Measurements from ENCODE around the gene RHBDD1. TPM values are rescaled to one million over a fixed set of nuclear protein-coding genes. Genes with fewer than 3 reads are reported as not detected.

Gene RHBDD1, protein sequence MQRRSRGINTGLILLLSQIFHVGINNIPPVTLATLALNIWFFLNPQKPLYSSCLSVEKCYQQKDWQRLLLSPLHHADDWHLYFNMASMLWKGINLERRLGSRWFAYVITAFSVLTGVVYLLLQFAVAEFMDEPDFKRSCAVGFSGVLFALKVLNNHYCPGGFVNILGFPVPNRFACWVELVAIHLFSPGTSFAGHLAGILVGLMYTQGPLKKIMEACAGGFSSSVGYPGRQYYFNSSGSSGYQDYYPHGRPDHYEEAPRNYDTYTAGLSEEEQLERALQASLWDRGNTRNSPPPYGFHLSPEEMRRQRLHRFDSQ
- 31.9 TPM for total RNA-seq
- long read RNA-seq, full-length matches to known transcripts, result 11 of 20 reads
- long read RNA-seq, partial matches to known transcripts, result 1 of 20 reads
- long read RNA-seq, other reads (novel, unspliced or antisense), result 8 of 20 reads

DNA sequence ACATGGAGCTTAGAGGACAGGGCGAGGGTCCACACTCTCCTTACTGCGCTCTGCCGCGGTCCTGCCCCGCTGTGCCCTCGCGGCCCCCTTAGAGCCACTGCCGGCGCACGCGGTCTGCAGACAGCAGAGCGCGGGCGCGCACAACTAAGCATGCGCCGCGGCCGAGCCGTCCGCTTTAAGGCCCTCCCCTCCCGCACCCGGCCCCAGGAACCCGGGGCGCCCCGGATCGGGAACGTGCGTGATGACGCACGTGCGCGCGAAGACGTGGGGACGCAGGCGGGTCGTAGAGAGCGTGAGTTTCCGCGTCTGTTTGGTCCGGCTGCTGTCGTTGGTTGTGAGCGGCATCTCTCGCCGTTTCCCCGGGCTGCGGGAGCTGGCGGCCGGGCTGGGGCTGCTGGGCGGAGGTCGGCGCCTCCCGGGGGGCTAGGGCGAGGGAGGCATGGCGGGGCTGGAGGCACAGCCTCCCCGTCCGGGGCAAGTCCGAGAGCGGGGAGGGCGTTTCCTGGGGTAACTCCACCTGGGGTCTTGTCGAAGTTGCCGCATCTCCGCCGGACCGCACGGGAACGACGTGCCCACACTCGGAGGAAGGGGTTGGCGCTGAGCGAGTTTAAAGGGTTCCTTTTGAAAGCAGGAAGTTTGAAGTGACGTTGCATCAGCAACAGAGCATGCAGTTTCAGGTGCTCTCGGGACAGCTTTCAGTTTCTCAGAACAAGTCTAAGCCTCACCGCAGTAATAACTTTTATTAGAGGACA is at the start of gene RHBDD1:
Gene RHBDD1 (plus strand): TSS at position 259 of the 752 bp plus-strand sequence. CDS start 28,640 bp downstream, outside the sequence.
- DNase-seq (ENCODE audit: low spot score), result peak; percentile 98

DNA sequence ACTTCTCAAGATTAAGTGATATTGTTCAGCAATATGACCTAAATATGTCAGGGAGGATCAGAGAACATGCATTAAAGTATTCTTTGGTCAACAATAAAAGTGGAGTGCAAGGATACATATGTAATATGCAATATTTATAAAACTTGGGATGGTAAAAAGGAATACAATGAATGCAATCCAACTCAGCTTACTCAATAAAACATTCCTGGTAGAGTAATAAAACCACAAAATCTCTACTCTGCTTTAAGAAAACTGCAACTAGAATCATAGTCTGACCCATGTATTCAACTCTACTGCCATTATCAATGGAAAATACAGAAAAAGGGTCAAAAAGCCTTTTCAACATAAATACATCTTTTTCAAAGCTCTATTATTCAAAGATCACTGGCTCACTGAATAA is 47.8 kb upstream of the RHBDD1 start:
- DNase-seq (ENCODE audit: low spot score), result no peak

DNA sequence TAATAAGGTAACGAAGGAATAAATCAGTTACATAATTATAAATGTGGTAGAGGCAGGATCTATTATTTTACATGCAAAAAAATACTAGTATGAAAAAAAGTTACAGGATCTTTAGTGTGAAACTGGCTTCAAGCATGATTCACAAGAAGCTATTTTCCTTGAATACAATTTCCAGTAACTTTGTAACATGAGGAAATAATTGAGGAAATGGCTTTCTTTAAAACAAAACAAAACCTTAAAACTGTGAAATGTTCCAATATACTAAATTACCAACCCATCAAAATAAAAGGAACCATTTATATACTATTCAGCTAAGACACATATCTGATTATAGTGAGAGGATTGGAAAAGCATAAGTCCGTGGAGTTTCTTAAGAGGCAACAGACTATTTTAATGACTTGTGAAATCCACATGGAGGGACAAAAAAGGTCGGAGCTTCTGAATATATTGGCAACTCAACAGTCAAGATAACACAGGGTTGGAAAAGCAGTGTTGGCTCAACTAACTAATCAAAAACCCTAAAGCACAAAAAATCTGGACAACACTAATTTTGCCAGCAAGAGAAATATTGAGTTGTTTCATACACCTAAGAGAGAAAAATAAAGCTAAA is 46.9 kb upstream of the RHBDD1 start:
- no peak for DNase-seq (ENCODE audit: low spot score)

DNA sequence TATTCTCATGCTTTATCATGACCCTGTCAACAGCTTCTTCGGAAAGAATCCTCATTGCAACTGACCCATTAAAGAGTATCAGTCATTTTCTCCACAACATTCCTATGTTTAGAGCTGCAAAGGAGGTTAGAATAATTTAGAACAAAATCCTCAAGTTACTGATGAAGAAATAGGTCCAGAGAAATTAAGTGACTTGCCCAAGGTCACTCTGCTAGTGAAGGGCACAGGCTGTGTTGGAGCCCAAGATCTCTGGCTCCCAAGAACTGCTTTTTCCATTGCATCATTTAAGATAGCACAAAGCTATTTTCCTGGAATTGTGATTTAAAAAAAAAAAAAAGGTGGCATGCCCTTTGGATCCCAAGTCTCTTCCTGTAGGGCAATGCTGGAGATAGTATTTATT is 45.8 kb upstream of the RHBDD1 start:
- DNase-seq (ENCODE audit: low spot score), result no peak

DNA sequence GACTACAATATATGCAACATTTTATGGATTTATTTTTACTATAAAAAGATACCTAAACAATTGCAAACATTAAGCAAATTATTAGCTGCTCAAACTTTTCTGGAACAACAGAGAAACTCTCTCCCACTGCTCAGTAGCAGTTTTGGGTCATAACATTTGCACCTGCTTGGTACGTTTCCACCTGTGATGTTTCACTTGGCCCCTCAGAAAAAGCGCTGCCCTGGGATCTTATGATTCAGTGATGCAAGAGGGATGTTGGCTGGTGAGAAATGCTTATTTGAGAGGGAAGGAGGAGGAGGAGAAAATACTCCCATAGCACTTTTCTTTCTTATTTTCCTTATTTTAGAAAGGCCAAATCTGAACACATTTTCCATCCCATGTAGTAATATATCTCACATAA is 45.4 kb upstream of the RHBDD1 start:
- DNase-seq (ENCODE audit: low spot score), result no peak

DNA sequence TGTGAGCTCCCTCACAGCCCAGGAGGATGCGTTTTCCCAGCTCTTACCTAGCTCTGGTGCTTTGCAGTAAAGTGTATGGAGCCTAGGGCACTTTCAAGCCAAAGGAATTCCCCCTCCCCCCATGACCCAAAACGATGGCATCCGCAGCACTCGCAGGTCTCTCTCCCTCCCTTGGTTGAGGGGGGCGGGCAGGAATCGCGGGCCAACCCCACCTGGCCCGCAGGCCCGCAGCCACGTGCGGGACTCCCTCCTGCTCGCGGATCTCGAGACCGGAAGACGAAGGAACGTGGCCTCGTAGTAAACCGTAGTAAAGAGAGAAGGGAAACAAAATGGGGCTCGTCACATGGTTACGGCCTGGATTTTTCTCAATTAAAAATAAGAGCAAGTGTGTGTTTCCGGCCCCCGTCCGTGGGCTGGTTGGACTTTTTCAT is 44.8 kb upstream of the RHBDD1 start:
- DNase-seq (ENCODE audit: low spot score), result no peak

DNA sequence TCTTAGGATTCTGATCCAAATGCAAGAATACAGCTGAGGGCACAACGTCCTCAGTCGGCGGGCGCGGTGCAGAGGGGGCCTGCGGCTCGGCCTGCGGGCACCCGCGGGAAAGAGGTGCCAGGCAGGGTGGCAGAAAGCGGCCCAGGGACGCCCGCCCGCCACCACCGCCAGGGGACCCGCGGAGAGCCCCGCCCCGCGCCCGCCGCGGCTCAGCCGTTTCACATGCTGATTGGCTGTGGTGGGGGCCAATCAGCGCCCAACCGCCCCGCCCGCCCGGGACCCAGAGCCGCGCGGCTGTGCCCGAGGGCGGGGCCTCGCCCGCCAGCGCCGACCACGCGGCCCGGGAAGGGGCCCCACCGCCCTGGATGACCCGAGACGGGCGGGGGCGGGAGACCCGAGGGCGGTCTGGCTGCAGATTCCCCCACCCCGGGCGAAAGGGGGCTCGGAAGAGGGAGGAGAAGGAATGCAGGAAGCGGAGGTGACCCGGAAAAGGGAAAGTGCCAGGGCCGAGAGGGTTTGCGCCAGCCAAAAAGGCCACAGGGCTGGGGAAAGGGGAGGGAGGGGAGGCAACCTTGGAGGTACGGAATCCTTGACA is 44.3 kb upstream of the RHBDD1 start:
- DNase-seq (ENCODE audit: low spot score), result peak; percentile 97

DNA sequence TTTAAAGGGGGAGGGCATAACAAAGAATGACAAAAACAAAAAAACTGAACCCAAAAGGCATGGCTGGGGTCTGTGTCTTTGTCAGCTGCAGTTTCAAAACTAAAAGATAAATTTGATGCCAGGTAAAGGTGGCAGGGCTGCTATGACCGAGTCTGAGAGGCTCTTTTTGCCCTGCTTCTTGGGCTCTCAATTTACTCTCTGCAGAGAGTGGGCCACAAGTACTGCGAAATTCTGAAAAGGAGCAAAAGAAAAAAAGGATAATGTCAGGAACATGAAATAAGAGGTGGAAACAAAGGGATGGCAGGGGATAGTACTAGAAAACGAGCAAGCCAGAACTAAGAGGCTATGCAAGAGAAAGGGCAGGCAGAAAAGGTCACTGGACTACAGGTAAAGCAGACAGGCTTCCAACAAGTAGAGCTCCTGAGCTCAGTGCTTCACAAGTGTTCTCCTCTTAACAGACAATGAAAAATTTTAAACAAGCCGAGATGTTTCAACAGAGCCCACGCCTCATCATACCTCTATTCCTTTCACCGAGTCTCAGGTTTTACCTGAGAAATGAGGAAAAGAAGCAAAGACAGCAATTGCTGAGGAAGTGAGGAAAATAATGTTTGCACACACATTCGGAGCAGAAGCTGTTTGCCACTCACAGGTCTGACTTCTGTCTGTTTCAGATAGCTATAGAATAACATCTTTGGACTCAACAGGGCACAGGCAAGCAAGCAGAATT is 43.5 kb upstream of the RHBDD1 start:
- DNase-seq (ENCODE audit: low spot score), result no peak

DNA sequence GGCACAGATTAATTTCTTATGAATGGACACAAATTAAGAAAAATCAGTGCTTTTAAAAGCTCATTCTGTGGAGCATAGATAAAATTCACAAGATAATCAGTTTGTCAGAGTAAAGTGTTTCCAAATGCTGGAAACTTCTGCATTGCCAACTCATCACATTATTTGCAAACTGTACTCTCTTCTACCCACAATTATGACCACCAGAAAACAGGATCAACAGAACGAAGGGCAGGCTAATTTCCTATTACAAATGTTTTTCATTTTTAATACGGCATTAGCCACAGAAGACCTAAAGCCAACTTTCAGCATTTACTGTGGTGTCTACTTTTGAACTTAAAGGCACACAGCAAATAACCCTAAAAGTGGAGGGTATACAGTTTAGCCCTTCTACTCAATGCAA is 42.2 kb upstream of the RHBDD1 start:
- DNase-seq (ENCODE audit: low spot score), result no peak

DNA sequence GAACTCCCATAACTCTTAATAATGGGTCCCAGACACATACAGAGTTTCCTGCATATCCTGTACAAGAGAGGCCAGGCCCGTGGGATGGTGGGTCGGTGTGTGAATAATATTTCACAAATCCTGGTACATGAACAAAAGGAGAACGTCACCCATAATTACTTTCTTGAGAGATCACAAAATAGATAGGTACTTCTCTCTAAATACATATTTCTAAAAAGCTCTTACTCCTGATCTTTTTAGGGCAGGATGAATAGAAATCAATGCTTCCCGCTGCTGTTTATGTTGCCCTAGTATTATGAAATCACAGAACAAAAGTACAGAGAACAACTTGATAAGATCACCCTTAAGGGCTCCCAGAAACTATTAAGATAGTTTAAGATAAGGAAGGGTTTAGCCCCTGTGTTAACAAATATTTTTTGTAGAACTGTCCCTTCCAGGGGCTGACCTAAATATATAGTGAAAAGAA is 41.6 kb upstream of the RHBDD1 start:
- no peak for DNase-seq (ENCODE audit: low spot score)

DNA sequence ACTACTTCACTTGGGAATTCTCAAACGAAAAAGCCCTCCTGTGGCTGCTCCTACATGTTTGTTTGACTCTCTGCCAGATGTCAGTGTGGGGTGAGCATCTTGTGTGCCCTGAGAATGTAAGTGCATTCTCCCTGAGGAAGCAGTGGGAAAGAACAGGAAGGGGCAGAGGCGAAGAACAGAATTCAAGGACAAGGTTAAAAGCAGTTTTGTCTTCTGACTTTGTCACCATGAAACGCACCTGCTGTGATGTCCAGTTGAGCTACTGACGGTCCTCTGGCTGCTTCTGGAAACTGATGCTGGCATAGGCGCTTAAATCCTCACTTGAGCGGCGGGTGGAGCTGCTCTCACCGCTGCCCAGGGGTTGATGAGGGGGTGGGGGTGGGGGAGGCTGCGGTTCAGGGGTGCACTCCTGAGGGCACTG is 41.1 kb upstream of the RHBDD1 start:
- DNase-seq (ENCODE audit: low spot score), result no peak

DNA sequence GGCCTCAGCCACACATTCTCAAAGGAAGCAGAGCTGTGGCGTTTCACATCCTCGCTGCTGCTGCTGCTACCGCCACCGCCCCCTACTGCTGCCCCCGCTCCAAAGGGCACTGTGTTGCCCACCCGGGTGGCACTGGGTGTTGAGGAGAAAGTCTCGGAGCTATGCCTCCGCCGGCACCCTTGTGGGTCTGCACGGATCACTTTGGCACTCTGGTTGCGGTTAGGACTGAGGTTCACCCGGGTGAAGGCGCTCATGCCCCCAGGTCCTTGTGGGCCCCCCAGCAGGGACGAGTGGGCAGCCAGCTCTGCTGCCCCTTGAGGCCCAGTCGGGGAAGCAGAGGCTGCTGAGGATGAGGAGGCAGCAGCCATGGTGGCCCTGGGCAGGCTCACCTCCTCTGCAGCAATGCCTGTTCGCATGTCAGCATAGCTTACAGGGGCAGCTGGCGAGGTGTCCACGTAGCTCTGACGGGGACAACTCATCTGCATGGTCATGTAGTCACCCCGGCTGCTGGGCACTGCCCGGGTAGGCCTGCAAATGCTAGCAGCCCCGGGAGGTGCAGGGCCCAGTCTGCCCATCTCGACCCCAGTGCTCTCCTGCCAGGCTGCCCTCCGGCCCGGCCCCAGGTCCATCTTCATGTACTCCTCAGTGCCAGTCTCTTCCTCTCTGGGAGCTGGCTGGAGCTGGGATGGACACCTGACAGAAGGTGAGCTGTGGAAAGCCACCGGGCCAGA is 40.4 kb upstream of the RHBDD1 start:
- DNase-seq (ENCODE audit: low spot score), result peak; percentile 89

DNA sequence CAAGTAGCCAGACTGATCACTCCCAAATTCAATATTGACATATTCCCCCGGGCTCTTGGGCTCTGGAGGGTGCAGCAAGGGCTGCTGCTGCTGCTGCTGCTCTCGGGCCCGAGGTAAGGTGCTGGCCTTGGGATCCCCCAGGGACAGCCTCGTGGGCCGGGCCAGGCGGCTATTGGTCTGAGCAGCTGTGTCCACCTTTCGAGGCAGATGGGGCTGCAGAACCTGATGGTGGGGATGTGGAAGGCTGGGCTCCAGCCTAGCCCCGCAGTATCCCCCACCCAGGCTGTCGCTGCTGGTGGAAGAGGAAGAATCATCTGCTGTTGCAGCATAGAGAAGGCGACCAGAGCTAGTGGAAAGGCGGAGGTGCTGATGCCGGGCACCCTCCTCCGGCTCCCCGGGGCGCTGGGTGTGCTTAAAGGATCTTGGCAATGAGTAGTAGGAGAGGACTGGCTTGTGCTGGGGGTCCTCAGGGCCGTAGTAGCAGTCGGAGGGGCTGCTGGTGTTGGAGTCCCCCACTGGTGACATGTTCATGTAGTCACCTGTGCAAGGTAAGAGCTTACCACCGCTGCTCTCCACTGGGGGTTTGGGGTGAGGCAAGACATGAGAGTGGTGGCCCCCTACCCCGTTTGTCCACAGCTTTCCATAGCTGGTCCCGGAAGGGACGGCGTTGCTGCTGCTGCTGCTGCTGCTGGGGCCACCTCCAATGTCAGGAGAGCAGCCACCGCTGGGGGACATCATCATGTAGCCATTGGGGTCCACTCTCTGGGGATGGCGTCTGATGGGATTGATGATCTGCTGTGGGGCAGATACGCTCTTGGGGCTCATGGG is 39.6 kb upstream of the RHBDD1 start:
- no peak for DNase-seq (ENCODE audit: low spot score)

DNA sequence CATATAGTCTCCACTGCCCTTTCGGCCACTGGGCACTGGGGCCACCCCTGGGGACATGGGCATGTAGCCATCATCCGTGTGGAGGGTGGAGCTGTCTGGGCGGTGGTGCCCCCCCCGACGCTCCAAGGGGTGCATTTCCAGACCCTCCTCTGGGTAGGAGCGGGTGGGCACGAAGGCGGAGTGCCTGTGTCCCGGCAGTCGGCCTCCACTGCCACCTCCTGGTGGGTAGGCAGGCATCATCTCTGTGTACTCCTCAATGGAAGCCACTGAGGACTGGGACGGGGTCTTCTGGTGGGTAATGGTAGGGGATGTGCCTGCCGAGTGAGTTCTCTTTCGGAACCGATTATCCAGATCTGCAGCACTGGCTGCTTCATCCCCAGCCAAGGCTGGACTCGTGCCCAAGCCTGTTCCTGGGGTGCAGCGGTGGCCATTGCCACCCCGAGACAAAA is 39.0 kb upstream of the RHBDD1 start:
- DNase-seq (ENCODE audit: low spot score), result no peak

DNA sequence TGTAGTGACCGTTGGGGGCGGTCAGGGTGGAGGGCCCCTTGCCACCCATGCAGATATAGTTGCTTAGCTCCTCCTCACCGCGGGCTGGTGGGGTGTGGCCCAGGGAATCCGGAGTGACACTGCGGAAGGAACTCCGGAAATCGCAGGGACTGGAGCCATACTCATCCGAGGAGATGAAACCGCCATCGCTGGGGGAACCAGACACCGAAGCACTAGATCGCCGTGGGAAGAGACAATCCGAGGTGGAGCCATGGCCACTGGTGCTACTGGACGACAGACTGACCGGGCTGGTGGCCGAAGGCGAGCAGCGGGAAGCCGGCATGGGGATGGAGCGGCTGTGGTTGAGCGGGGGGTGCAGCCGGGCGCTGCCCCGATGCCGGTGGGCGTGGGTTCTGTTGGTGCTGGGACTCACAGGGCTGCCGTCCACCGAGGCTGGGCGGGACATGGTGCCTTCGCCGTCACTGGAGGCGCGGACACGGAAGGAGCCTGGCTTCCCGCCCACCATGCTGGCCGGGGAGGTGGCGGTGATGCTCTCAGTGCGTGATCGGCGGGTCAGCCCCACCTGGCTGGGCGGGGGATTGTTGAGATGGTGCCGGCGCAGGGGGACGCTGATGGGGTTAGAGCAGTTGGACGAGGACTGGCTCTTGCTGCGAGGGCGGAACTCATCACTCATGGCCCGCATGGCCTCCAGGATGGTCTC is 38.4 kb upstream of the RHBDD1 start:
- DNase-seq (ENCODE audit: low spot score), result no peak

DNA sequence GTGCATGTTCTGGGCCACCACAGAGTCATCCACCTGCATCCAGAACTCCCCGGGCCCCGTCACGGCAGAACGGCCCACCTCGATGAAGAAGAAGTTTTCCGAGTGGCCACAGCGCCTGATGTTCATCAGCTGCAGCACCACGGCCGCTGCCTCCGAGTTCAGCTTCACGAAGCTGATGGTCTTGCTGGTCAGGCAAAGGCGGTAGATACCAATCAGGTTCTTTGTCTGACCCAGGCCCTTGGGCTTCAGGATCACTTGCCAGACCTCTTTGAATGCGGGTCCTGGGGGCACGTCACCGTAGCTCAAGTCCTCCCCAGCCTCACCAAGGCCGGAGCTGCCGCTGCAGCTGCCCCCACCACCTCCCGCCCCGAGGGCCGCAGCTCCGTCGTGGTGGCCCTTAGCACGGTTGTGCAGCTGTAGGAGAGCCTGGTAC is 37.8 kb upstream of the RHBDD1 start:
- no peak for DNase-seq (ENCODE audit: low spot score)

DNA sequence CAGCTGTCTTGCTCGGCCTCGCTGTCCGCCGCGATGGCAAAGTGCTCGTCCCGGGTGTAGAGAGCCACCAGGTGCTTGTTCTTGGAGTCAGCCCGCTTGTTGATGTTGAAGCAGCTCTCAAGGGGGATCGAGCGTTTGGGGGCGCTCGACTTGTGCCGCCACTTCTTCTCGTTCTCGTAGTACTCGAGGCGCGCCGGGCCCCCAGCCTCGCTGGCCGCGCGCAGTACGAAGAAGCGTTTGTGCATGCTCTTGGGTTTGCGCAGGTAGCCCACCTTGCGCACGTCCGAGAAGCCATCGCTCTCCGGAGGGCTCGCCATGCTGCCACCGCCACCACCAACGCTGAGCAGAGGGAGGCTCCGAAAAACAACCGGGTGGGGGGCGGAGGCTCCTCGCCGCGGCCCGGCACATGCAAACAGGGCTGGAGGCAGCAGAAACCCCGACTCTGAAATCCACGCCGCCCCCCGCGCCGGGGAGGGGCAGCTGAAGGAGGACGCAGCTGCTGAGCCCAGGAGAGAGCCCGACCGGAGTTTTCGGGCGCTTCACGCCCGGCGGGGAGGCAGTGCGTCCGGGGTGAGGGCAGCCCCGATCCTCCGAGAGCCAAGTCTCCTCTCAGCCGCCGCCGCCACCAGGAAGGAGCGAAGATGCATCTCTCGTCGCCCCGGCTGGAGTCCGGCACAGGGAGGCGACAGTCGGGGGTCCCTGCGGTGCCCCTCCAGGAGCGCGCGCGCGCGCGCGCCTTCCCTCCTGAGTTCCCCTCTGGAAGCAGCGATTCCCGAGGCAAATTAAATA is 37.2 kb upstream of the RHBDD1 start:
- DNase-seq (ENCODE audit: low spot score), result peak; percentile 89
